ACC112 (cell line): ENCODE measurements around the gene RPS14.
"Not testable (repeated sequence)": the region's sequence is repeated elsewhere in the genome, so short reads cannot be mapped to it uniquely, and the experiment has no call there.

ENCODE experiments used
- H2AFZ ChIP-seq: fragments of 200-600 bp; sonication (generic); one replicate; pipeline ENCODE4 v1.6.0; 2017; ENCODE audit warnings: antibody characterized with exemption, low read length; ENCODE audit not compliant: unreplicated experiment
- H3K27ac ChIP-seq: fragments of 200-600 bp; sonication (generic); 2 replicates; pipeline ENCODE4 v1.5.1; 2014; ENCODE audit warnings: low read depth, mild to moderate bottlenecking, antibody characterized with exemption, low read length, moderate library complexity
- H3K27me3 ChIP-seq: fragments of 200-600 bp; sonication (generic); 2 replicates; pipeline ENCODE4 v1.6.1; 2014; ENCODE audit warnings: mild to moderate bottlenecking, antibody characterized with exemption, low read length, moderate library complexity, mixed read lengths; ENCODE audit not compliant: insufficient read depth
- H3K36me3 ChIP-seq: fragments of 200-600 bp; sonication (generic); 2 replicates; pipeline ENCODE4 v1.6.1; 2016; ENCODE audit warnings: mild to moderate bottlenecking, antibody characterized with exemption, low read length, moderate library complexity, mixed read lengths; ENCODE audit not compliant: insufficient read depth
- H3K4me1 ChIP-seq: fragments of 200-600 bp; sonication (generic); one replicate; pipeline ENCODE4 v1.6.1; 2016; ENCODE audit warnings: low read length, mixed read lengths; ENCODE audit not compliant: insufficient read depth, unreplicated experiment, control insufficient read depth
- H3K4me3 ChIP-seq: fragments of 200-600 bp; sonication (generic); 2 replicates; pipeline ENCODE4 v1.5.1; 2014; ENCODE audit warnings: mild to moderate bottlenecking, low read depth, low read length
- H3K79me2 ChIP-seq: fragments of 200-600 bp; sonication (generic); one replicate; pipeline ENCODE4 v1.6.0; 2016; ENCODE audit warnings: low read length; ENCODE audit not compliant: control insufficient read depth, unreplicated experiment, insufficient read depth

RPS14 gene

GRCh38 chr5:150457562-150458240 is 8.2 kb upstream of the RPS14 start:
- H3K4me1 ChIP-seq, result peaks cover 6% of the 10 kb centered on the region
- H3K27me3 ChIP-seq, result no peaks in the 10 kb centered on the region
- H3K27ac ChIP-seq, result no peak overlapping the region
- no peaks in the 10 kb centered on the region for H3K79me2 ChIP-seq
- H3K4me3 ChIP-seq, result no peak overlapping the region
- H3K36me3 ChIP-seq, result no peaks in the 10 kb centered on the region
- H2AFZ ChIP-seq, result no peak overlapping the region

DNA sequence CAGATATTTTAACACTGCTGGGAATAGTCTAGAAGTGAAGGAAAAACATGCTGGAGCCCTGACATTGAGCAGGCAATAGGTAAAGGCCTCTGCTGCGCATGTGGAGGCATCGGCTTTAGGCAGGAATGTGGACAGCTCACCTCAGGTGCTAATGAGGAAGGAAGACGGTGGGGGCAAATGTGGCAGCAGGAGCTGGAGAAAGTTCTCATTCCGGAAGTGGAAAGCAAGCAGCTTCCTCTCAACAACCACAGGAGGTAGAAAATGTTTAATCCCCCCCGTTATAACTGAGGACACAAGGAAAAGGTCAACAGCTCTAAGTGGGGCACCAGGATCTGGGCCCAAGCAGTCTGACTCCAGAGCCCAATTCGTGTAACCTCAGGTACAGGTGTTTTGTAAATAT is 7.6 kb upstream of the RPS14 start:
- peaks cover 6% of the 10 kb centered on the region for H3K4me1 ChIP-seq
- no peaks in the 10 kb centered on the region for H3K36me3 ChIP-seq
- no peaks in the 10 kb centered on the region for H3K27me3 ChIP-seq
- no peak overlapping the region for H2AFZ ChIP-seq
- H3K27ac ChIP-seq, result no peak overlapping the region
- no peaks in the 10 kb centered on the region for H3K79me2 ChIP-seq
- no peak overlapping the region for H3K4me3 ChIP-seq

GRCh38 chr5:150454492-150455229 is 5.1 kb upstream of the RPS14 start:
- no peak overlapping the region for H3K27ac ChIP-seq
- H3K36me3 ChIP-seq, result no peaks in the 10 kb centered on the region
- no peaks in the 10 kb centered on the region for H3K27me3 ChIP-seq
- no peaks in the 10 kb centered on the region for H3K79me2 ChIP-seq
- H3K4me3 ChIP-seq, result no peak overlapping the region
- peaks cover 6% of the 10 kb centered on the region for H3K4me1 ChIP-seq
- H2AFZ ChIP-seq, result no peak overlapping the region

DNA sequence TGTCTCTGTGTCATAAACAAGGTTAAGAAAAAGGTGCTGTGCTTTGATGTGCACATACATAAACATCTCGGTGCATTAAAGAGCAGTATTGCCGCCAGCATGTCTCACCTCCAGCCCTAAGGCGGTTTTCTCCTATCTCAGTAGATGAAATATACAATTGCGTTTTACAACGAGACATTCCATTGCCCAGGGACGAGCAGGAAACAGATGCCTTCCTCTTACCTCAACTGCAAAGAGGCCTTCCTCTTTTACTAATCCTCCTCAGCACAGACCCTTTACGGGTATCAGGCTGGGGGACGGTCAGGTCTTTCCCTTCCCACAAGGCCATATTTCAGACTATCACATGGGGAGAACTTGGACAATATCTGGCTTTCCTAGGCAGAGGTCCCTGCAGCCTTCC is 4.5 kb upstream of the RPS14 start:
- H3K4me3 ChIP-seq, H3K27me3 ChIP-seq, H3K36me3 ChIP-seq, H2AFZ ChIP-seq, H3K79me2 ChIP-seq, H3K27ac ChIP-seq, H3K4me1 ChIP-seq: not testable (repeated sequence)

DNA sequence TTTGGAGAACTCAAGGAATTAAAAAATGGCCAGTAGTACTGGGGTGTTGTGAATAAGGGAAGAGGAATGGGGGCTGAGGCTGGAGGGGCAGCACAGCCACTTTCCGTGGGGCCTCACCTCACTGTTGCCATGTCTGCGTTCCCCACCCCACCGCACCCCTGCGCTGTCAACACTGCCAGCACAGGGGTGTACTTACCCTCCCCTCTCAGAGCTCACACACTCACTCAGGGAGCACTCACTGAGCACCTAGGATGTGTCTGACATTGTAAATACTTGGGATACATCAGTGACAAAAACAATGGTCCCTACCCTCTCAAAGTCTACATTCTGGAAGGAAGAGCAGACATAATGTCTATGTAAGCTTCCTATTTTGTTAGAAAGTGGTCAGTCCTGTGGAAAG is 3.4 kb upstream of the RPS14 start:
- H3K4me3 ChIP-seq, result no peak overlapping the region
- peaks cover 2% of the 10 kb centered on the region for H3K4me1 ChIP-seq
- H3K27ac ChIP-seq, result no peak overlapping the region
- H3K36me3 ChIP-seq, result peaks cover 8% of the 10 kb centered on the region; the same call in 1 of the 2 replicates
- H2AFZ ChIP-seq, result no peak overlapping the region
- H3K27me3 ChIP-seq, result no peaks in the 10 kb centered on the region
- peaks cover 16% of the 10 kb centered on the region for H3K79me2 ChIP-seq

GRCh38 chr5:150451594-150451993 is 2.1 kb upstream of the RPS14 start:
- H2AFZ ChIP-seq, result no peak overlapping the region
- peaks cover 18% of the 10 kb centered on the region for H3K36me3 ChIP-seq
- H3K27me3 ChIP-seq, result no peaks in the 10 kb centered on the region
- no peak overlapping the region for H3K4me3 ChIP-seq
- peaks cover 29% of the 10 kb centered on the region for H3K79me2 ChIP-seq
- no peak overlapping the region for H3K27ac ChIP-seq
- H3K4me1 ChIP-seq, result peaks cover 15% of the 10 kb centered on the region

DNA sequence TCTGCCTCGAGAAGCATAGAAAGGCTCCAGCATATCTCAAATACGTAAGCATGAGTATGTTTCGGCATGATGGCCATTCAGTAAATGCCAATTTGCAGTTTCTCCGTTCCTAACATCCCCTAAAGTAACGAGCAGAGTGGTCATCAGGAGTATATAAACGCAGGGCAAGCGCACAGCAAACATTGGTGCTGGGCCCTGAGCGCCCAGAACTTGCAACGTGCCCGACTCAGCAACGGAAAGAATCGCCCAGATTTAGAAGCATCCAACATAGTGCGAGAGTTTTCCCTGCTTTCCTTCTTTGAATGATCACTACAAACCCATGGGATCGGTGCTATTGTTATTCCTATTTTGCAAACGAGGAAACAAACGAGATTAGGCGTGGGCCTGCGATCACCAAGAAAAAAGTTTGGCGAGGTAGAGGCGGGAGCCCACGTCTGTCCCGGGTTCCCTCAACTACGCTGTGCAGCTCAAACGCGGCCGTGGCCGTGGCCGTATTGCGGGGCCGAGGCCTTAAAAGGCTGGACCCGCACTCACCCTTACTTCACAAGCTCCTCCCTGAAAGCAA is 505 bp downstream of the RPS14 start:
- H3K27me3 ChIP-seq, result no peaks in the 10 kb centered on the region
- H3K4me1 ChIP-seq, result peaks cover 19% of the 10 kb centered on the region
- H3K36me3 ChIP-seq, result peaks cover 37% of the 10 kb centered on the region
- H3K27ac ChIP-seq, result peak overlapping the region; percentile 91
- H3K4me3 ChIP-seq, result peak overlapping the region; percentile 82
- H2AFZ ChIP-seq, result no peak overlapping the region
- peaks cover 42% of the 10 kb centered on the region for H3K79me2 ChIP-seq

DNA sequence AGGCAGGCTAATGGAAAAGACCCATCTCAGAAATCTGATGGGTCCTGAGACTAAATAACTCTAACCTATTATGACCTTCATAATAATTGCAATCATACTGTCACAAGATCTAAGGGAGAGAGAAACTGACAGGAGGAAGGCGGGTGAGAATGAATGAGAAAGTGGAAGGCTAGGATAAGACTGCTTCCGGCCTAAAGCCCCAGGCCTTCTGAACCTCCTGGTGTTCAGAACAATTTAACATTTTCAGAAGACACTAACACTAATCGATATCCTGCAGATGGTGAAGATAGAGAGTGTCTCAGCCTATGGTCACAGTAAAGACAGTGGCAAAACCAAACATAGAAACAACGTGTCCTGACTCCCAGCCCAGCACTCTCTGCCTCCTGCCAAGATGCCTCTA is 1.2 kb downstream of the RPS14 start:
- Histone ChIP-seq H3K36me3 (peaks cover 37% of the 10 kb centered on the region), H3K79me2 (peaks cover 42% of the 10 kb centered on the region), H2AFZ (no peak overlapping the region), H3K27me3 (no peaks in the 10 kb centered on the region), H3K4me3 (peak overlapping the region; percentile 82), H3K4me1 (peaks cover 19% of the 10 kb centered on the region), H3K27ac (peak overlapping the region; percentile 91; the same call in 1 of the 2 replicates)

GRCh38 chr5:150447188-150447587 is 2.4 kb downstream of the RPS14 start:
- peaks cover 37% of the 10 kb centered on the region for H3K36me3 ChIP-seq
- peaks cover 42% of the 10 kb centered on the region for H3K79me2 ChIP-seq
- peaks cover 19% of the 10 kb centered on the region for H3K4me1 ChIP-seq
- peak overlapping the region; percentile 82 for H3K4me3 ChIP-seq
- H3K27me3 ChIP-seq, result no peaks in the 10 kb centered on the region
- no peak overlapping the region for H3K27ac ChIP-seq
- no peak overlapping the region for H2AFZ ChIP-seq

DNA sequence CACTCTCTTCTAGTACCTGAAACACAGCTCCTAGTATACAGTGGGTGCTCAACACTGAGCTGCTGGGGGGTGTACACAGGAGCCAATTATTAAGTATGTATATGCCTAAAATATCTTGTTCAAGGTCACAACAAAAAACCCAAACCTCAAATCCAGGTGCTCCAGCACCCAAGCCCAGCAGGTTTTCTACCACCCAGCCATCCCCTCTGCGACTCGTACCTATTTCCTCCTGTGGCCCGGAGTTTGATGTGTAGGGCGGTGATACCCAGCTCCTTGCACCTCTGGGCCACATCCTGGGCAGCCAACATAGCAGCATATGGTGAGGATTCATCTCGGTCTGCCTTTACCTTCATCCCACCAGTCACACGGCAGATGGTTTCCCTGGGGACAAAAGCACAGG is 3.0 kb downstream of the RPS14 start:
- Histone ChIP-seq H3K36me3 (peaks cover 37% of the 10 kb centered on the region), H3K79me2 (peaks cover 42% of the 10 kb centered on the region), H3K27ac (no peak overlapping the region), H2AFZ (no peak overlapping the region), H3K27me3 (no peaks in the 10 kb centered on the region), H3K4me3 (peak overlapping the region; percentile 82; the same call in 1 of the 2 replicates), H3K4me1 (peaks cover 19% of the 10 kb centered on the region)

GRCh38 chr5:150446088-150446487 is 3.5 kb downstream of the RPS14 start:
- H3K36me3 ChIP-seq, result peaks cover 37% of the 10 kb centered on the region
- H3K4me1 ChIP-seq, result peaks cover 19% of the 10 kb centered on the region
- H3K27ac ChIP-seq, result no peak overlapping the region
- peaks cover 42% of the 10 kb centered on the region for H3K79me2 ChIP-seq
- no peak overlapping the region for H2AFZ ChIP-seq
- H3K4me3 ChIP-seq, result no peak overlapping the region
- no peaks in the 10 kb centered on the region for H3K27me3 ChIP-seq
